NCI-H526 (cell line): ENCODE results near the gene P2RX3.
A peak's percentile ranks its signal among the peaks of the same experiment; 100 is the strongest.

Experiments
- DNase-seq, 2 experiments: peaks; one replicate each; lab custom pipeline; 2025; lab: John Stamatoyannopoulos, UW

The P2RX3 gene

GRCh38 chr11:57310091-57310490, 28.1 kb upstream of the P2RX3 start:
- no peak for DNase-seq

- DNase-seq, result no peak
Measured at GRCh38 chr11:57310630-57311086, 27.5 kb upstream of the P2RX3 start.

GRCh38 chr11:57311109-57311936, 26.8 kb upstream of the P2RX3 start:
- DNase-seq, result peak; percentile 76 to 95

- DNase-seq, result no peak
Measured at GRCh38 chr11:57312511-57313021, 25.6 kb upstream of the P2RX3 start.

GRCh38 chr11:57313071-57313787, 24.9 kb upstream of the P2RX3 start:
- DNase-seq, result no peak

- DNase-seq, result no peak
Measured at GRCh38 chr11:57313788-57314135, 24.4 kb upstream of the P2RX3 start.

GRCh38 chr11:57314221-57314973, 23.8 kb upstream of the P2RX3 start:
- no peak for DNase-seq

GRCh38 chr11:57315491-57315890, 22.7 kb upstream of the P2RX3 start:
- DNase-seq, result no peak

- DNase-seq, result no peak
Measured at GRCh38 chr11:57316017-57316416, 22.1 kb upstream of the P2RX3 start.

GRCh38 chr11:57318178-57318577, 20.0 kb upstream of the P2RX3 start:
- DNase-seq, result no peak

- DNase-seq, result no peak
Measured at GRCh38 chr11:57320067-57320718, 18.0 kb upstream of the P2RX3 start.

- DNase-seq, result no peak
Measured at GRCh38 chr11:57320719-57321387, 17.3 kb upstream of the P2RX3 start.

GRCh38 chr11:57321388-57322255, 16.5 kb upstream of the P2RX3 start:
- DNase-seq, result no peak

- DNase-seq, result peak; percentile 44 to 63
Measured at GRCh38 chr11:57322256-57323166, 15.6 kb upstream of the P2RX3 start.

- DNase-seq, result peak in 1 of 2 experiments; percentile 32
Measured at GRCh38 chr11:57323167-57323854, 14.8 kb upstream of the P2RX3 start.

- no peak for DNase-seq
Measured at GRCh38 chr11:57323855-57324153, 14.3 kb upstream of the P2RX3 start.

- peak; percentile 25 to 85 for DNase-seq
Measured at GRCh38 chr11:57324154-57324885, 13.8 kb upstream of the P2RX3 start.
